GM12878 (cell line): ENCODE measurements around the gene NDUFC2. TPM values are rescaled to one million over a fixed set of nuclear protein-coding genes. Genes with fewer than 3 reads are reported as not detected.

ENCODE experiments used
- ATAC-seq: fragments of 200-7000 bp; cut with Tn5 transposase; 3 replicates; pipeline ENCODE4 v1.9.1; 2020; ENCODE audit warnings: mild to moderate bottlenecking, moderate library complexity
- BruUV-seq: library from RNA; stranded (reverse); fragments of 400-500 nt; replicated peaks from 2 replicates; lab custom pipeline; 2021; lab: Mats Ljungman, UMichigan
- CTCF ChIA-PET: fragments of 300-600 bp; sonication (Branson Sonifier 250); formaldehyde crosslinking; extraction: SDS; loops from one replicate; lab custom pipeline; 2021; ENCODE audit warnings: inconsistent platforms; lab: Yijun Ruan, JAX
- POLR2A ChIA-PET: fragments of 350-600 bp; formaldehyde crosslinking; extraction: SDS; loops from one replicate; lab custom pipeline; 2021; ENCODE audit warnings: inconsistent platforms; lab: Charles Lee
- RAD21 ChIA-PET: fragments of 300-600 bp; sonication (Branson Sonifier 250); formaldehyde crosslinking; loops from one replicate; lab custom pipeline; 2023; ENCODE audit warnings: antibody characterized with exemption; ENCODE audit not compliant: unreplicated experiment; lab: Charles Lee
- SMC1A ChIA-PET: fragments of 300-600 bp; sonication (Branson Sonifier 250); formaldehyde crosslinking; loops from one replicate; lab custom pipeline; 2023; ENCODE audit not compliant: unreplicated experiment, uncharacterized antibody; lab: Charles Lee
- DNase-seq: peaks from one replicate; pipeline ENCODE4 v3.0.0-alpha.2; 2011; ENCODE audit warnings: low read depth, low spot score
- FAIRE-seq: peaks from 3 replicates; lab custom pipeline; 2011; peaks lifted over from hg19 to GRCh38; lab: Jason Lieb, UNC
- H2AFZ ChIP-seq: 2 replicates; pipeline ENCODE4 v1.6.0; 2011; ENCODE audit warnings: low read depth, low read length, control low read depth; ENCODE audit not compliant: control insufficient read depth
- H3K27ac ChIP-seq: 2 replicates; pipeline ENCODE4 v1.5.1; 2011; ENCODE audit warnings: control low read depth; ENCODE audit not compliant: control insufficient read depth, insufficient read depth
- H3K27me3 ChIP-seq, 2 experiments: replicated peaks in 1 of 2; 2 replicates each; pipeline versions ENCODE4 v1.6.0 to v1.6.1; 2011; ENCODE audit warnings: low read length in 1 of 2; ENCODE audit not compliant: control insufficient read depth in 2 of 2, insufficient read depth in 2 of 2
- H3K36me3 ChIP-seq, 2 experiments: 2 replicates each; pipeline ENCODE4 v1.5.1; 2011; ENCODE audit warnings: low read length in 1 of 2; ENCODE audit not compliant: control insufficient read depth in 2 of 2, insufficient read depth in 2 of 2
- H3K4me1 ChIP-seq: 2 replicates; pipeline ENCODE4 v1.6.1; 2011; ENCODE audit warnings: mild to moderate bottlenecking, low read length, moderate library complexity, mixed read lengths; ENCODE audit not compliant: control insufficient read depth, insufficient read depth
- H3K4me2 ChIP-seq: 2 replicates; pipeline ENCODE4 v1.6.0; 2011; ENCODE audit warnings: control low read depth; ENCODE audit not compliant: control insufficient read depth, insufficient read depth
- H3K4me3 ChIP-seq: fragments of 200-600 bp; sonication (generic); 2 replicates; pipeline ENCODE4 v1.5.1; 2016
- H3K79me2 ChIP-seq: 2 replicates; pipeline ENCODE4 v1.6.0; 2011; ENCODE audit warnings: low read length; ENCODE audit not compliant: control insufficient read depth, insufficient read depth
- H3K9ac ChIP-seq: 2 replicates; pipeline ENCODE4 v1.8.0; 2011; ENCODE audit warnings: low read length, control low read depth, mixed read lengths; ENCODE audit not compliant: control insufficient read depth, insufficient read depth
- H3K9me3 ChIP-seq: replicated peaks from 3 replicates; pipeline ENCODE4 v1.5.1; 2011; ENCODE audit warnings: mild to moderate bottlenecking, low read length; ENCODE audit not compliant: control insufficient read depth, insufficient read depth
- H4K20me1 ChIP-seq: 2 replicates; pipeline ENCODE4 v1.6.0; 2011; ENCODE audit not compliant: control insufficient read depth, insufficient read depth
- ASH2L ChIP-seq: fragments of 300-600, 200-600 bp; sonication (generic); IDR thresholded peaks from 2 replicates; pipeline ENCODE4 v1.6.1; 2017; ENCODE audit warnings: low read depth, mild to moderate bottlenecking, borderline replicate concordance
- ATF2 ChIP-seq: IDR thresholded peaks from 2 replicates; pipeline ENCODE4 v1.6.1; 2012; ENCODE audit warnings: low read length, inconsistent platforms
- FOS ChIP-seq: IDR thresholded peaks from 3 replicates; pipeline ENCODE4 v1.6.1; 2011; ENCODE audit warnings: borderline replicate concordance; ENCODE audit not compliant: insufficient read length; ENCODE audit errors: extremely low read depth
- HCFC1 ChIP-seq: fragments of 150-350 bp; IDR thresholded peaks from 2 replicates; pipeline ENCODE4 v1.6.1; 2014; ENCODE audit warnings: low read length
- MEF2A ChIP-seq: IDR thresholded peaks from 2 replicates; pipeline ENCODE4 v1.6.1; 2011; ENCODE audit warnings: low read depth, mild to moderate bottlenecking, low read length, moderate library complexity; ENCODE audit not compliant: insufficient read depth
- NFYB ChIP-seq: IDR thresholded peaks from 2 replicates; pipeline ENCODE4 v1.6.1; 2011; ENCODE audit warnings: low read depth, mild to moderate bottlenecking, low read length, improper control_type of control experiment, moderate library complexity; ENCODE audit not compliant: insufficient read depth
- NR2C1 ChIP-seq: fragments of 450-650 bp; IDR thresholded peaks from 2 replicates; pipeline ENCODE4 v1.6.1; 2017; ENCODE audit warnings: antibody characterized with exemption, mild to moderate bottlenecking, moderate library complexity
- PRDM15 ChIP-seq: fragments of 450-650 bp; formaldehyde crosslinking; IDR thresholded peaks from 2 replicates; pipeline ENCODE4 v1.4.0; 2020; ENCODE audit warnings: mild to moderate bottlenecking, moderate library complexity
- REST ChIP-seq: IDR thresholded peaks from 2 replicates; pipeline ENCODE4 v1.6.1; 2012; ENCODE audit warnings: mild to moderate bottlenecking, low read depth, low read length
- SREBF2 ChIP-seq: IDR thresholded peaks from 2 replicates; pipeline ENCODE4 v1.6.1; 2012; ENCODE audit warnings: mild to moderate bottlenecking, low read length
- SRF ChIP-seq, 2 experiments: IDR thresholded peaks; 2 replicates each; pipeline ENCODE4 v1.6.1; 2011; ENCODE audit warnings: low read depth in 2 of 2, low read length in 2 of 2, mild to moderate bottlenecking in 1 of 2, moderate library complexity in 1 of 2
- USF2 ChIP-seq: IDR thresholded peaks from 2 replicates; pipeline ENCODE4 v1.6.1; 2011; ENCODE audit warnings: low read depth, low read length, improper control_type of control experiment, borderline replicate concordance
- WGBS: methylation state at CpG from one replicate; pipeline ENCODE4 v1.1.6; 2016; ENCODE audit warnings: low lambda C conversion rate; ENCODE audit not compliant: insufficient replicate concordance, insufficient coverage; ENCODE audit errors: missing lambda C conversion rate; 5-methylcytosine and 5-hydroxymethylcytosine counted together
- in situ Hi-C: fragments of 300-500 bp; cut with MboI; formaldehyde crosslinking; loops from 9 replicates; pipeline ENCODE4 v1.14.3; 2018; ENCODE audit warnings: mixed read lengths
- intact Hi-C: fragments of 100-400 bp; cut with micrococcal nuclease; formaldehyde crosslinking; loops from one replicate; pipeline ENCODE4 v1.14.2; 2022; ENCODE audit not compliant: unreplicated experiment
- polyA plus RNA-seq, 11 experiments: library from polyadenylated mRNA; depleted of rRNA in 4 of 11; unstranded in 6 of 11; stranded (reverse) in 5 of 11; fragments of >200 nt; fragmentation: Nextera tagmentation in 4 of 11; fragmentation: Illumina TruSeq in 1 of 11; extraction: Ambion mirVana in 4 of 11; extraction: Trizol in 1 of 11; gene quantifications; 1 replicate in 1 of 11; 2 replicates in 10 of 11; pipeline versions ENCODE4 v1.2.1 to v1.2.3, GENCODE V29; 2011 to 2016; ENCODE audit warnings: inconsistent platforms in 2 of 11, missing spikeins in 2 of 11, low read depth in 1 of 11
- total RNA-seq, 4 experiments: library from RNA; depleted of rRNA in 3 of 4; stranded (reverse); fragments of >200 nt in 3 of 4; fragmentation: Illumina TruSeq in 1 of 4; extraction: Trizol in 1 of 4; gene quantifications; 2 replicates each; pipeline versions ENCODE4 v1.2.1 to v1.2.3, GENCODE V29; 2013 to 2021

NDUFC2 gene
- total and polyA plus RNA-seq, 10 of the 15 experiments (the other 5 are each of a cell fraction or from before 2014, with no cell fraction given) = 103 to 529 (median 192) TPM

GRCh38 chr11:78081583-78081982 lies 1.9 kb upstream of the NDUFC2 start (continued):
- TF ChIP-seq HCFC1 = no peak

- H3K36me3 ChIP-seq = peaks cover 0 to 3% of the 10 kb centered on the region in 2 experiments; a peak in 1 of 4 replicates
- in situ Hi-C loops (no loop called here), intact Hi-C loops (no loop called here)
- ChIA-PET SMC1A (interaction anchor here (1.4 kb wide), 1 partner anchor 146 kb away, joined by 3 read pairs; no protein-coding TSS in a partner anchor), CTCF (no interaction called here), POLR2A (no interaction called here), RAD21 (interaction anchor here (2.7 kb wide), 1 partner anchor 483 kb away, joined by 7 read pairs; no protein-coding TSS in a partner anchor)
- BruUV-seq = no TSS peak
- DNase-seq (no peak), FAIRE-seq (no peak), ATAC-seq (no peak)
- H3K79me2 ChIP-seq = peaks cover 37% of the 10 kb centered on the region
- peaks cover 4% of the 10 kb centered on the region for H3K4me1 ChIP-seq
- no peak overlapping the region for H3K4me2 ChIP-seq
- H3K27ac ChIP-seq = no peak overlapping the region
- H3K4me3 ChIP-seq = no peak overlapping the region
- H3K9ac ChIP-seq = no peak overlapping the region
- H3K27me3 ChIP-seq = no peaks in the 10 kb centered on the region
- H3K9me3 ChIP-seq = no peaks in the 10 kb centered on the region
- peaks cover 4% of the 10 kb centered on the region; the same call in 1 of the 2 replicates for H4K20me1 ChIP-seq
- H2AFZ ChIP-seq = peak overlapping the region; percentile 3
- 88% methylated on average over 11 of the region's 11 CpGs for WGBS
- TF ChIP-seq PRDM15 (CRISPR knock-in tag) (no peak), REST (no peak), SRF (IDR thresholded peaks at IDR 0.05; ENCODE audit: low read depth in 2 of 2, low read length in 2 of 2) (no peak), MEF2A (no peak), ASH2L (no peak), SREBF2 (no peak), USF2 (no peak), ATF2 (no peak), NR2C1 (no peak), FOS (no peak), NFYB (no peak)
Measured at GRCh38 chr11:78080818-78081495, 1.3 kb upstream of the NDUFC2 start.
